Hepatocyte (in vitro differentiated cells): ENCODE data around the gene LRRC28. TPM values are rescaled to one million over a fixed set of nuclear protein-coding genes. Genes with fewer than 3 reads are reported as not detected.

Experiments used
- DNase-seq: peaks from one replicate; pipeline ENCODE4 v3.0.0-alpha.2; 2016; ENCODE audit warnings: low spot score
- H2AFZ ChIP-seq: fragments of 200-600 bp; sonication (generic); 2 replicates; pipeline ENCODE4 v1.6.0; 2016; ENCODE audit warnings: antibody characterized with exemption, mild to moderate bottlenecking
- H3K27ac ChIP-seq: fragments of 200-600 bp; sonication (generic); 2 replicates; pipeline ENCODE4 v1.5.1; 2016; ENCODE audit warnings: mild to moderate bottlenecking
- H3K27me3 ChIP-seq: fragments of 200-600 bp; sonication (generic); 2 replicates; pipeline ENCODE4 v1.6.1; 2016
- H3K36me3 ChIP-seq: fragments of 200-600 bp; sonication (generic); replicated peaks from 2 replicates; pipeline ENCODE4 v1.5.1; 2016; ENCODE audit warnings: low read depth; ENCODE audit not compliant: insufficient read depth
- H3K4me1 ChIP-seq: fragments of 200-600 bp; sonication (generic); 2 replicates; pipeline ENCODE4 v1.5.1; 2016; ENCODE audit warnings: mild to moderate bottlenecking, moderate library complexity; ENCODE audit not compliant: insufficient read depth
- H3K4me2 ChIP-seq: fragments of 200-600 bp; sonication (generic); 2 replicates; pipeline ENCODE4 v1.6.0; 2016
- H3K4me3 ChIP-seq: fragments of 200-600 bp; sonication (generic); 2 replicates; pipeline ENCODE4 v1.5.1; 2016; ENCODE audit warnings: mild to moderate bottlenecking
- H3K79me2 ChIP-seq: fragments of 200-600 bp; sonication (generic); 2 replicates; pipeline ENCODE4 v1.6.0; 2017; ENCODE audit warnings: mild to moderate bottlenecking
- H3K9me2 ChIP-seq: fragments of 200-600 bp; sonication (generic); replicated peaks from 2 replicates; pipeline ENCODE4 v1.6.0; 2017; ENCODE audit warnings: mild to moderate bottlenecking; ENCODE audit not compliant: insufficient read depth
- H3K9me3 ChIP-seq: fragments of 200-600 bp; sonication (generic); 2 replicates; pipeline ENCODE4 v1.5.1; 2016; ENCODE audit warnings: low read depth, mild to moderate bottlenecking
- H4K20me1 ChIP-seq: fragments of 200-600 bp; sonication (generic); 2 replicates; pipeline ENCODE4 v1.6.0; 2016; ENCODE audit warnings: mild to moderate bottlenecking; ENCODE audit not compliant: insufficient read depth, poor library complexity, severe bottlenecking
- CTCF ChIP-seq: fragments of 200-600 bp; sonication (generic); IDR thresholded peaks from 2 replicates; pipeline ENCODE4 v1.5.1; 2016; ENCODE audit warnings: antibody characterized with exemption, mild to moderate bottlenecking; ENCODE audit not compliant: poor library complexity
- EZH2 ChIP-seq: fragments of 200-600 bp; sonication (generic); IDR thresholded peaks from 2 replicates; pipeline ENCODE4 v1.6.1; 2016; ENCODE audit warnings: antibody characterized with exemption, mild to moderate bottlenecking, borderline replicate concordance
- EZH2phosphoT487 ChIP-seq: fragments of 200-600 bp; sonication (generic); IDR thresholded peaks from one replicate; pipeline ENCODE4 v1.6.1; 2018; ENCODE audit warnings: antibody characterized with exemption, mild to moderate bottlenecking, low read depth, moderate library complexity; ENCODE audit not compliant: unreplicated experiment, severe bottlenecking
- WGBS: methylation state at CpG from one replicate; pipeline ENCODE4 v1.1.6; 2016; ENCODE audit warnings: low lambda C conversion rate; ENCODE audit errors: missing lambda C conversion rate; 5-methylcytosine and 5-hydroxymethylcytosine counted together
- polyA plus RNA-seq: library from polyadenylated mRNA; unstranded; fragments of >200 nt; fragmentation: Nextera tagmentation; extraction: Ambion mirVana; gene quantifications from 2 replicates; pipeline ENCODE4 v1.2.1, GENCODE V29; 2016
- total RNA-seq: library from RNA; depleted of rRNA; stranded (reverse); fragments of >200 nt; gene quantifications from 2 replicates; pipeline ENCODE4 v1.2.3, GENCODE V29; 2014

The LRRC28 gene
- total and polyA plus RNA-seq, 2 experiments from 2014 or later: 32.1 to 55.5 TPM

- Histone ChIP-seq H3K4me3 (no peak overlapping the region), H4K20me1 (no peaks in the 10 kb centered on the region), H3K79me2 (no peaks in the 10 kb centered on the region), H3K9me3 (no peaks in the 10 kb centered on the region), H3K27ac (no peak overlapping the region), H3K27me3 (no peaks in the 10 kb centered on the region), H2AFZ (no peak overlapping the region), H3K36me3 (no peaks in the 10 kb centered on the region), H3K9me2 (no peaks in the 10 kb centered on the region), H3K4me1 (peaks cover 16% of the 10 kb centered on the region), H3K4me2 (no peak overlapping the region)
- DNase-seq: no peak
- WGBS: 91% methylated on average over 21 of the region's 21 CpGs
- no peak for TF ChIP-seq EZH2
- TF ChIP-seq CTCF: no peak
- no peak for TF ChIP-seq EZH2phosphoT487
These were observed 182.6 kb downstream of the LRRC28 start for GRCh38 chr15:99433757-99434450.

- Histone ChIP-seq H3K4me1 (peaks cover 16% of the 10 kb centered on the region), H3K79me2 (no peaks in the 10 kb centered on the region), H4K20me1 (no peaks in the 10 kb centered on the region), H3K27ac (no peak overlapping the region), H2AFZ (no peak overlapping the region), H3K27me3 (no peaks in the 10 kb centered on the region), H3K9me3 (no peaks in the 10 kb centered on the region), H3K4me3 (no peak overlapping the region), H3K4me2 (no peak overlapping the region), H3K36me3 (no peaks in the 10 kb centered on the region), H3K9me2 (no peaks in the 10 kb centered on the region)
- 83% methylated on average over 24 of the region's 24 CpGs for WGBS
- no peak for DNase-seq
- TF ChIP-seq EZH2 (no peak), CTCF (no peak), EZH2phosphoT487 (no peak)
These were observed 183.3 kb downstream of the LRRC28 start for GRCh38 chr15:99434506-99435112.

GRCh38 chr15:99435113-99435695 is 183.9 kb downstream of the LRRC28 start:
- Histone ChIP-seq H3K9me3 (no peaks in the 10 kb centered on the region), H3K27ac (peak overlapping the region; percentile 17), H3K79me2 (no peaks in the 10 kb centered on the region), H3K4me1 (peaks cover 16% of the 10 kb centered on the region), H4K20me1 (no peaks in the 10 kb centered on the region), H2AFZ (no peak overlapping the region), H3K4me2 (no peak overlapping the region), H3K9me2 (no peaks in the 10 kb centered on the region), H3K36me3 (no peaks in the 10 kb centered on the region), H3K4me3 (no peak overlapping the region), H3K27me3 (no peaks in the 10 kb centered on the region)
- DNase-seq: peak; percentile 36
- TF ChIP-seq EZH2phosphoT487 (no peak), EZH2 (no peak), CTCF (no peak)
- WGBS: 71% methylated on average over 17 of the region's 20 CpGs
